HG02884 (cell line): ENCODE data around the gene SBNO2.
A peak's percentile ranks its signal among the peaks of the same experiment; 100 is the strongest.

Source experiments
- ATAC-seq: cut with Tn5 transposase; IDR thresholded peaks from one replicate; pipeline ENCODE4 v1.9.1; 2021; ENCODE audit warnings: mild to moderate bottlenecking, moderate library complexity; ENCODE audit not compliant: unreplicated experiment

Gene SBNO2

GRCh38 chr19:1108291-1109031, 65.6 kb downstream of the SBNO2 start:
- ATAC-seq: no peak

- ATAC-seq: no peak
These were observed 66.3 kb downstream of the SBNO2 start for GRCh38 chr19:1107661-1108261.

- ATAC-seq: no peak
These were observed 67.0 kb downstream of the SBNO2 start for GRCh38 chr19:1106841-1107660.

GRCh38 chr19:1105873-1106840, 67.9 kb downstream of the SBNO2 start:
- no peak for ATAC-seq

- ATAC-seq: no peak
These were observed 68.8 kb downstream of the SBNO2 start for GRCh38 chr19:1105008-1105872.

GRCh38 chr19:1104311-1105007, 69.6 kb downstream of the SBNO2 start:
- peak; percentile 16 for ATAC-seq

GRCh38 chr19:1103708-1104310, 70.3 kb downstream of the SBNO2 start, which contains the start of gene GPX4:
TSS of gene GPX4 (plus strand) at chr19:1103994. CDS start at chr19:1104044, 50 bp downstream.
- peak; percentile 69 for ATAC-seq

- ATAC-seq: no peak
These were observed 70.8 kb downstream of the SBNO2 start for GRCh38 chr19:1103132-1103707.

GRCh38 chr19:1102407-1103131, 71.5 kb downstream of the SBNO2 start:
- no peak for ATAC-seq

GRCh38 chr19:1101337-1101698, 72.8 kb downstream of the SBNO2 start:
- ATAC-seq: no peak

GRCh38 chr19:1098177-1099051, 75.7 kb downstream of the SBNO2 start:
- no peak for ATAC-seq

- no peak for ATAC-seq
These were observed 76.3 kb downstream of the SBNO2 start for GRCh38 chr19:1097810-1098176.

GRCh38 chr19:1094978-1095701, 78.9 kb downstream of the SBNO2 start, which contains the start of gene POLR2E:
TSS of gene POLR2E (minus strand) at chr19:1095375. CDS start at chr19:1095315, 60 bp downstream.
- peak; percentile 72 for ATAC-seq

GRCh38 chr19:1094655-1094977, 79.5 kb downstream of the SBNO2 start:
- no peak for ATAC-seq

- no peak for ATAC-seq
These were observed 80.1 kb downstream of the SBNO2 start for GRCh38 chr19:1093811-1094553.
